ENCODE measurements around the gene MGST1.

- TF ChIP-seq CTCF (optimal IDR thresholded peaks at IDR 0.05 in 1 of 3, IDR thresholded peaks at IDR 0.05 in 1 of 3, conservative IDR thresholded peaks at IDR 0.05 in 1 of 3; ENCODE audit: extremely low read depth in 1 of 3, insufficient read depth in 2 of 3, low read length in 3 of 3): no peak
- no peak for TF ChIP-seq EZH2 (IDR thresholded peaks at IDR 0.05; ENCODE audit: low read length)
These were observed 1.7 kb downstream of the MGST1 start for GRCh38 chr12:16349131-16349460.
